GM23338 (cell line): ENCODE data around the gene MYT1. TPM values are rescaled to one million over a fixed set of nuclear protein-coding genes. Genes with fewer than 3 reads are reported as not detected.
A peak's percentile ranks its signal among the peaks of the same experiment; 100 is the strongest.

Source experiments
- ATAC-seq: fragments of 200-7000 bp; cut with Tn5 transposase; 3 replicates; pipeline ENCODE4 v1.9.1; 2020
- DNase-seq: peaks from one replicate; pipeline ENCODE4 v3.0.0-alpha.2; 2015; ENCODE audit warnings: low spot score
- H2AFZ ChIP-seq: fragments of 200-600 bp; sonication (generic); 2 replicates; pipeline ENCODE4 v1.8.0; 2016; ENCODE audit warnings: antibody characterized with exemption, mild to moderate bottlenecking, moderate library complexity
- H3F3A ChIP-seq: fragments of 200-600 bp; sonication (generic); replicated peaks from 2 replicates; pipeline ENCODE4 v1.8.0; 2017; ENCODE audit warnings: antibody characterized with exemption, mixed run types, low read depth
- H3K27ac ChIP-seq: fragments of 200-600 bp; sonication (generic); 2 replicates; pipeline ENCODE4 v1.6.1; 2016; ENCODE audit warnings: low read depth
- H3K27me3 ChIP-seq: fragments of 200-600 bp; sonication (generic); 2 replicates; pipeline ENCODE4 v1.8.0; 2016; ENCODE audit warnings: mild to moderate bottlenecking, mixed run types, moderate library complexity; ENCODE audit not compliant: insufficient read depth
- H3K36me3 ChIP-seq: fragments of 200-600 bp; sonication (generic); 2 replicates; pipeline ENCODE4 v1.8.0; 2016; ENCODE audit warnings: mild to moderate bottlenecking; ENCODE audit not compliant: insufficient read depth
- H3K4me1 ChIP-seq: fragments of 200-600 bp; sonication (generic); 2 replicates; pipeline ENCODE4 v1.8.0; 2016; ENCODE audit warnings: mild to moderate bottlenecking, moderate library complexity; ENCODE audit not compliant: insufficient read depth
- H3K4me2 ChIP-seq: fragments of 200-600 bp; sonication (generic); 2 replicates; pipeline ENCODE4 v1.7.1; 2017; ENCODE audit warnings: mixed run types
- H3K4me3 ChIP-seq: fragments of 200-600 bp; sonication (generic); 2 replicates; pipeline ENCODE4 v1.6.1; 2016; ENCODE audit warnings: mixed run types
- H3K79me2 ChIP-seq: fragments of 200-600 bp; sonication (generic); replicated peaks from 2 replicates; pipeline ENCODE4 v1.8.0; 2017; ENCODE audit warnings: mild to moderate bottlenecking; ENCODE audit not compliant: insufficient read depth
- H3K9me2 ChIP-seq: fragments of 200-600 bp; sonication (generic); 2 replicates; pipeline ENCODE4 v1.8.0; 2017; ENCODE audit not compliant: insufficient read depth
- H4K20me1 ChIP-seq: fragments of 200-600 bp; sonication (generic); replicated peaks from 2 replicates; pipeline ENCODE4 v1.8.0; 2017; ENCODE audit warnings: mild to moderate bottlenecking; ENCODE audit not compliant: insufficient read depth
- H3K27ac Mint-ChIP-seq: 2 replicates; pipeline ENCODE4 v1.8.0; 2020; ENCODE audit warnings: inconsistent platforms, mild to moderate bottlenecking, moderate library complexity, mixed read lengths
- H3K27me3 Mint-ChIP-seq: 3 replicates; pipeline ENCODE4 v1.8.0; 2022; ENCODE audit warnings: low read depth, mild to moderate bottlenecking, moderate library complexity, mixed read lengths, inconsistent platforms; ENCODE audit not compliant: insufficient read depth, poor library complexity
- H3K36me3 Mint-ChIP-seq: 3 replicates; pipeline ENCODE4 v1.8.0; 2021; ENCODE audit warnings: low read depth, mild to moderate bottlenecking, inconsistent platforms, moderate library complexity, mixed read lengths
- H3K4me1 Mint-ChIP-seq: 3 replicates; pipeline ENCODE4 v1.8.0; 2020; ENCODE audit warnings: mild to moderate bottlenecking, inconsistent platforms, mixed read lengths
- H3K4me3 Mint-ChIP-seq: 3 replicates; pipeline ENCODE4 v1.8.0; 2021; ENCODE audit warnings: moderate library complexity, mild to moderate bottlenecking, inconsistent platforms, mixed read lengths
- H3K9me3 Mint-ChIP-seq: 3 replicates; pipeline ENCODE4 v1.8.0; 2020; ENCODE audit warnings: moderate library complexity, mild to moderate bottlenecking, inconsistent platforms, mixed read lengths
- CREB1 ChIP-seq: fragments of 250-450 bp; sonication (Bioruptor Pico); IDR thresholded peaks from 2 replicates; pipeline ENCODE4 v1.5.0; 2020; ENCODE audit warnings: low read depth, mild to moderate bottlenecking, moderate library complexity
- CTCF ChIP-seq, 2 experiments: fragments of 200-600 bp in 1 of 2; sonication (generic) in 1 of 2; conservative IDR thresholded peaks; 2 replicates each; pipeline versions ENCODE4 v1.5.1 to v1.6.1; 2016 to 2017; ENCODE audit warnings: antibody characterized with exemption in 2 of 2, low read depth in 2 of 2, mild to moderate bottlenecking in 2 of 2, moderate library complexity in 1 of 2
- ETS1 ChIP-seq: IDR thresholded peaks from 2 replicates; pipeline ENCODE4 v1.6.1; 2016; ENCODE audit warnings: antibody characterized with exemption
- EZH2 ChIP-seq: fragments of 200-600 bp; sonication (generic); IDR thresholded peaks from one replicate; pipeline ENCODE4 v1.8.0; 2017; ENCODE audit warnings: antibody characterized with exemption, mild to moderate bottlenecking, low read depth; ENCODE audit not compliant: unreplicated experiment
- EZH2phosphoT487 ChIP-seq: fragments of 200-600 bp; sonication (generic); IDR thresholded peaks from one replicate; pipeline ENCODE4 v1.8.1; 2018; ENCODE audit warnings: antibody characterized with exemption; ENCODE audit not compliant: unreplicated experiment
- JUNB ChIP-seq: IDR thresholded peaks from one replicate; pipeline ENCODE4 v1.6.1; 2016; ENCODE audit warnings: antibody characterized with exemption; ENCODE audit not compliant: unreplicated experiment
- NANOG ChIP-seq: IDR thresholded peaks from 2 replicates; pipeline ENCODE4 v1.6.1; 2016; ENCODE audit warnings: antibody characterized with exemption, borderline replicate concordance
- POLR2AphosphoS5 ChIP-seq: IDR thresholded peaks from 2 replicates; pipeline ENCODE4 v1.6.1; 2016; ENCODE audit warnings: antibody characterized with exemption, low read depth
- STAT1 ChIP-seq: IDR thresholded peaks from one replicate; pipeline ENCODE4 v1.6.1; 2016; ENCODE audit warnings: antibody characterized with exemption; ENCODE audit not compliant: unreplicated experiment
- ZNF114 ChIP-seq: fragments of 250-450 bp; sonication (Bioruptor Pico); IDR thresholded peaks from 2 replicates; pipeline ENCODE4 v1.5.0; 2020; ENCODE audit warnings: mild to moderate bottlenecking, moderate library complexity
- ZNF331 ChIP-seq: fragments of 250-450 bp; sonication (Bioruptor Pico); IDR thresholded peaks from 2 replicates; pipeline ENCODE4 v1.5.0; 2020; ENCODE audit warnings: low read depth, mild to moderate bottlenecking, moderate library complexity
- ZNF462 ChIP-seq: fragments of 250-450 bp; sonication (Bioruptor Pico); IDR thresholded peaks from 2 replicates; pipeline ENCODE4 v1.5.0; 2020; ENCODE audit warnings: mild to moderate bottlenecking, moderate library complexity
- polyA plus RNA-seq: library from polyadenylated mRNA; unstranded; fragments of >200 nt; fragmentation: Nextera tagmentation; extraction: Ambion mirVana; gene quantifications from 2 replicates; pipeline ENCODE4 v1.2.1, GENCODE V29; 2016
- total RNA-seq: library from RNA; depleted of rRNA; stranded (reverse); fragments of >200 nt; shearing (Covaris generic); gene quantifications from 2 replicates; pipeline ENCODE4 v1.2.3, GENCODE V29; 2014
- TF ChIP-seq, protein P1 (sequence below): IDR thresholded peaks from one replicate; pipeline ENCODE4 v1.6.1; 2018; ENCODE audit warnings: antibody characterized with exemption; ENCODE audit not compliant: unreplicated experiment

The MYT1 gene
- total and polyA plus RNA-seq, 2 experiments from 2014 or later, result 0.83 to 1.6 TPM

DNA sequence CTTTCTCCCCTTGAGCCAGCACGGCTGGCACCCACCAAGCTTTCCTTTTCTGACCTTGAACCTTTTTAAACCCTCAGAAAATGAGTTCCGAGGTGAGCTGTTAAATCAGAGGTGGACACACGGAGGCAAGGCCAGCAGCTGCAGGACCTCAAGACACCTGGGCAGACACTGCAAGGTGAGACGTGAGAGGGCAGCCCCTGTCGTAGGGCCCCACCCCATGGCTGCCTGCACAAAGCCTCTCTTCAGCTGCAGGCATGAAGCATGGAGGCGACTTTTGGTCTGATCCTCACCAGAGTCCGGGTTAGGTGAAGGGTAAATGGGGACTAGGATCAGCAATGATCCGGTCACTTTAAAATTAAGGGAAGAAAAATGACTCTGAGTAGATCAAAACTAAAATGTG is 25.7 kb downstream of the MYT1 start:
- H3K4me2 ChIP-seq, result peak overlapping the region; percentile 72
- Mint-ChIP-seq H3K9me3 (peaks cover 27% of the 10 kb centered on the region), H3K36me3 (peaks cover 9% of the 10 kb centered on the region), H3K27me3 (peaks cover 24% of the 10 kb centered on the region), H3K27ac (no peak overlapping the region), H3K4me1 (peaks cover 52% of the 10 kb centered on the region), H3K4me3 (no peak overlapping the region; the same call in 2 of the 3 replicates)
- TF ChIP-seq POLR2AphosphoS5 (no peak), ZNF462 (CRISPR knock-in tag) (no peak), EZH2phosphoT487 (no peak), ZNF114 (CRISPR knock-in tag) (no peak), NANOG (no peak), ETS1 (no peak), EZH2 (no peak), STAT1 (no peak), CTCF (conservative IDR thresholded peaks at IDR 0.05; ENCODE audit: low read depth in 2 of 2) (no peak), CREB1 (no peak), ZNF331 (CRISPR knock-in tag) (no peak), JUNB (no peak)
- TF ChIP-seq, protein P1, sequence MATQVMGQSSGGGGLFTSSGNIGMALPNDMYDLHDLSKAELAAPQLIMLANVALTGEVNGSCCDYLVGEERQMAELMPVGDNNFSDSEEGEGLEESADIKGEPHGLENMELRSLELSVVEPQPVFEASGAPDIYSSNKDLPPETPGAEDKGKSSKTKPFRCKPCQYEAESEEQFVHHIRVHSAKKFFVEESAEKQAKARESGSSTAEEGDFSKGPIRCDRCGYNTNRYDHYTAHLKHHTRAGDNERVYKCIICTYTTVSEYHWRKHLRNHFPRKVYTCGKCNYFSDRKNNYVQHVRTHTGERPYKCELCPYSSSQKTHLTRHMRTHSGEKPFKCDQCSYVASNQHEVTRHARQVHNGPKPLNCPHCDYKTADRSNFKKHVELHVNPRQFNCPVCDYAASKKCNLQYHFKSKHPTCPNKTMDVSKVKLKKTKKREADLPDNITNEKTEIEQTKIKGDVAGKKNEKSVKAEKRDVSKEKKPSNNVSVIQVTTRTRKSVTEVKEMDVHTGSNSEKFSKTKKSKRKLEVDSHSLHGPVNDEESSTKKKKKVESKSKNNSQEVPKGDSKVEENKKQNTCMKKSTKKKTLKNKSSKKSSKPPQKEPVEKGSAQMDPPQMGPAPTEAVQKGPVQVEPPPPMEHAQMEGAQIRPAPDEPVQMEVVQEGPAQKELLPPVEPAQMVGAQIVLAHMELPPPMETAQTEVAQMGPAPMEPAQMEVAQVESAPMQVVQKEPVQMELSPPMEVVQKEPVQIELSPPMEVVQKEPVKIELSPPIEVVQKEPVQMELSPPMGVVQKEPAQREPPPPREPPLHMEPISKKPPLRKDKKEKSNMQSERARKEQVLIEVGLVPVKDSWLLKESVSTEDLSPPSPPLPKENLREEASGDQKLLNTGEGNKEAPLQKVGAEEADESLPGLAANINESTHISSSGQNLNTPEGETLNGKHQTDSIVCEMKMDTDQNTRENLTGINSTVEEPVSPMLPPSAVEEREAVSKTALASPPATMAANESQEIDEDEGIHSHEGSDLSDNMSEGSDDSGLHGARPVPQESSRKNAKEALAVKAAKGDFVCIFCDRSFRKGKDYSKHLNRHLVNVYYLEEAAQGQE, result no peak
- H4K20me1 ChIP-seq, result no peaks in the 10 kb centered on the region
- ATAC-seq, result no peak
- 0 out of 2 replicates have a peak overlapping the region, but pooled peaks have one; percentile 44 for H3K4me3 ChIP-seq
- peaks cover 39% of the 10 kb centered on the region for H3K4me1 ChIP-seq
- no peaks in the 10 kb centered on the region for H3K36me3 ChIP-seq
- peaks cover 3% of the 10 kb centered on the region; the same call in 1 of the 2 replicates for H3K9me2 ChIP-seq
- H3K27ac ChIP-seq, result peak overlapping the region; percentile 48
- H3K27me3 ChIP-seq, result no peaks in the 10 kb centered on the region
- no peak for DNase-seq
- H2AFZ ChIP-seq, result no peak overlapping the region
- H3K79me2 ChIP-seq, result no peaks in the 10 kb centered on the region
- peaks cover 21% of the 10 kb centered on the region for H3F3A ChIP-seq
